NCI-H69 (cell line): ENCODE measurements around the gene SIL1.
"Not testable (repeated sequence)": the region's sequence is repeated elsewhere in the genome, so short reads cannot be mapped to it uniquely, and the experiment has no call there.

Experiments used
- DNase-seq: peaks from one replicate; lab custom pipeline; 2025; lab: John Stamatoyannopoulos, UW

Gene SIL1

GRCh38 chr5:139068494-139069151 lies 129.5 kb downstream of the SIL1 start:
- DNase-seq: no peak

GRCh38 chr5:139068060-139068459 lies 130.1 kb downstream of the SIL1 start:
- no peak for DNase-seq

GRCh38 chr5:139065306-139065705 lies 132.9 kb downstream of the SIL1 start:
- DNase-seq: no peak

GRCh38 chr5:139064613-139065012 lies 133.6 kb downstream of the SIL1 start:
- DNase-seq: peak; percentile 51

- peak; percentile 68 for DNase-seq
Observed at GRCh38 chr5:139063664-139064054, 134.5 kb downstream of the SIL1 start.

GRCh38 chr5:139062910-139063663 lies 135.1 kb downstream of the SIL1 start:
- DNase-seq: no peak

- DNase-seq: peak; percentile 87
Observed at GRCh38 chr5:139061856-139062255, 136.3 kb downstream of the SIL1 start.

- DNase-seq: peak; percentile 24
Observed at GRCh38 chr5:139061274-139061673, 136.9 kb downstream of the SIL1 start.

GRCh38 chr5:139058121-139058520 lies 140.0 kb downstream of the SIL1 start:
- no peak for DNase-seq

GRCh38 chr5:139057045-139057939 lies 140.9 kb downstream of the SIL1 start:
- not testable (repeated sequence) for DNase-seq

- DNase-seq: no peak
Observed at GRCh38 chr5:139052975-139053374, 145.2 kb downstream of the SIL1 start.

GRCh38 chr5:139051392-139051791 lies 146.8 kb downstream of the SIL1 start:
- peak; percentile 92 for DNase-seq

- peak; percentile 65 for DNase-seq
Observed at GRCh38 chr5:139050432-139050831, 147.7 kb downstream of the SIL1 start.

GRCh38 chr5:139049780-139050179 lies 148.4 kb downstream of the SIL1 start:
- peak; percentile 88 for DNase-seq

- DNase-seq: no peak
Observed at GRCh38 chr5:139046551-139046950, 151.6 kb downstream of the SIL1 start.

- DNase-seq: no peak
Observed at GRCh38 chr5:139043157-139043905, 154.8 kb downstream of the SIL1 start.

- no peak for DNase-seq
Observed at GRCh38 chr5:139040081-139040480, 158.1 kb downstream of the SIL1 start.

- DNase-seq: peak; percentile 54
Observed at GRCh38 chr5:139038613-139039305, 159.4 kb downstream of the SIL1 start.

GRCh38 chr5:139037732-139038131 lies 160.4 kb downstream of the SIL1 start:
- DNase-seq: no peak

GRCh38 chr5:139036332-139036731 lies 161.8 kb downstream of the SIL1 start:
- not testable (repeated sequence) for DNase-seq

GRCh38 chr5:139027150-139027549 lies 171.0 kb downstream of the SIL1 start:
- peak; percentile 69 for DNase-seq
